PC-3 (cell line): Measurements from ENCODE around the gene DLX6.

Source experiments
- CTCF ChIP-seq: fragments of 300-600 bp; sonication (generic); conservative IDR thresholded peaks from 2 replicates; pipeline ENCODE4 v1.5.1; 2017; ENCODE audit warnings: antibody characterized with exemption, low read depth, mild to moderate bottlenecking, low read length
- EZH2 ChIP-seq: fragments of 300-600 bp; sonication (generic); IDR thresholded peaks from one replicate; pipeline ENCODE4 v1.6.1; 2017; ENCODE audit warnings: antibody characterized with exemption, mild to moderate bottlenecking, low read length; ENCODE audit not compliant: unreplicated experiment
- EZH2phosphoT487 ChIP-seq: fragments of 300-600 bp; sonication (generic); IDR thresholded peaks from 2 replicates; pipeline ENCODE4 v1.6.1; 2018; ENCODE audit warnings: mild to moderate bottlenecking, antibody characterized with exemption, low read length, borderline replicate concordance

- TF ChIP-seq CTCF (no peak), EZH2 (no peak), EZH2phosphoT487 (no peak)
Observed at GRCh38 chr7:97003262-97004246, 1.8 kb upstream of the DLX6 start.
